SH-SY5Y (cell line): ENCODE data around the gene GCN1.

Experiments used
- GATA2 ChIP-seq: IDR thresholded peaks from 2 replicates; pipeline ENCODE4 v1.6.1; 2011; ENCODE audit warnings: mild to moderate bottlenecking, low read depth, low read length
- GATA3 ChIP-seq: IDR thresholded peaks from 2 replicates; pipeline ENCODE4 v1.6.1; 2011; ENCODE audit warnings: low read depth, mild to moderate bottlenecking, low read length, moderate library complexity

DNA sequence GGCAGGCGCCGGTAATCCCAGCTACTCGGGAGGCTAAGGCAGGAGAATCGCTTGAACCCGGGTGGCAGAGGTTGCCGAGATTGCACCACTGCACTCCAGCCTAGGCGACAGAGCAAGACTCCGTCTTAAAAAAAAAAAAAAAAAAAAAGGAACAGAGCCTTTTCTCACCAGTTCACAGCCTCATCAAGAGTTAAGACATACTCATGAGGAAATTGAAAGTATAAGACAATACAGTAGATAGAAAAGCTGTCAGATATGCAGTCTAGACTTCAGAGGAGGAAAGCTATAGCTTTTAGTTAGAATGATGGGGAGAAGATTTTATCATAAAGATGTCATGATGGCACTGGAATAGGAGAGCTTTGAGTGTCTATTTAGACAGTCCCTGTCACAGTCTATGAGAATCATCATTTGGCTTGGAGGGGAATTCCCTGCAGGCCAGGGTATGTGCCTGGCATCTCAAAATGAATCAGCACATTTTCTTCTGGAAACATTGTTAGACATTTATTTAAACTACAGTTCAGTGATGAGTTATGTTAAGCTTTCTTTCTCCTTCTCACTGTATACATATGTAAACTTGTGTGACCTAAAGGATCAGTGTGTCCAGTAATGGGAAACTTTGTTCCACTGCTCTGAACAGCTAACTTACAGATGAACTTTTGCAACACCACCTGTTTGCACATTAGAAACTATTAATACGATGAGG, 75.1 kb downstream of the GCN1 start:
- TF ChIP-seq GATA2: no peak
- no peak for TF ChIP-seq GATA3
